GM18511 (cell line): Measurements from ENCODE around the gene DGKQ.
"Not testable (repeated sequence)": the region's sequence is repeated elsewhere in the genome, so short reads cannot be mapped to it uniquely, and the experiment has no call there.

Experiments
- ATAC-seq: cut with Tn5 transposase; IDR thresholded peaks from one replicate; pipeline ENCODE4 v1.9.1; 2021; ENCODE audit warnings: mild to moderate bottlenecking, moderate library complexity; ENCODE audit not compliant: unreplicated experiment

Gene DGKQ

GRCh38 chr4:982814-983213, 9.4 kb upstream of the DGKQ start:
- ATAC-seq: no peak

GRCh38 chr4:982291-982690, 8.9 kb upstream of the DGKQ start:
- no peak for ATAC-seq

DNA sequence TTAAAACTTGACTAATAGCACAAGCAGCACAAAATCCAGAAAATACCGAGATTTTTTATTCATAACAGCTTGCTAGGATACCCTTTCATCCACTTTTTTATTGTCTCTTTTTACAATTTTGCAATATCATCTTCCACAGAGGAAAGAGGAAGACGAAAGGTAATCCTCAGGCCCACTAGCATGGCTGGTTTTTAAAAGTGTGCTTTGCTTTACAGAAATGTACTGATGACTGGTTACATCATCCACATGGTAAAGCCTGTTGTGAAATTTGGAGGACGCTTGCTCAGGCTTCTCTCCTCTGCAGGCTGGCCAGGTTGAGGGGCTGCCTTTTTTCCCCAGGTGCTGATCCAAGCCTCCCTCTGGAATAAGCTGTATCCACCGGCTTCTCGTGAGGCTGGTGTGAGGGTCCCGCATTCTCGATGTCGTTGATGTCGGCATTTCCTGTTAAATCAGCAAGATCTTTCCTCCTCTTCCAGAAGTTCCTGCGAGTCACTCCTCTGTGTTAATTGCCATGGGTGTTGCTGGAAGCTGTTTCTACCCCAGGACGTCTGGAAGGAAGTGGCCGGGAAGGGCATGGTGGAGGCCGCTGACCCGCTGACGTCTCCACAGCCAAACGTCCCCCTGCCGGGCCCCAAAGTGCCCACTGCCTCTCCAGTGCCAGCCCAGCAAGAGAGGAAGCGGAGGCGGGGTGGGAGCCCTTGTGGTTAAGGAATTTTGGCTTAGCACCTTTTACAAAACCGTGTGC, 5.8 kb upstream of the DGKQ start:
- no peak for ATAC-seq

GRCh38 chr4:976016-976415, 2.6 kb upstream of the DGKQ start:
- not testable (repeated sequence) for ATAC-seq

GRCh38 chr4:974668-975067, 1.3 kb upstream of the DGKQ start:
- no peak for ATAC-seq

DNA sequence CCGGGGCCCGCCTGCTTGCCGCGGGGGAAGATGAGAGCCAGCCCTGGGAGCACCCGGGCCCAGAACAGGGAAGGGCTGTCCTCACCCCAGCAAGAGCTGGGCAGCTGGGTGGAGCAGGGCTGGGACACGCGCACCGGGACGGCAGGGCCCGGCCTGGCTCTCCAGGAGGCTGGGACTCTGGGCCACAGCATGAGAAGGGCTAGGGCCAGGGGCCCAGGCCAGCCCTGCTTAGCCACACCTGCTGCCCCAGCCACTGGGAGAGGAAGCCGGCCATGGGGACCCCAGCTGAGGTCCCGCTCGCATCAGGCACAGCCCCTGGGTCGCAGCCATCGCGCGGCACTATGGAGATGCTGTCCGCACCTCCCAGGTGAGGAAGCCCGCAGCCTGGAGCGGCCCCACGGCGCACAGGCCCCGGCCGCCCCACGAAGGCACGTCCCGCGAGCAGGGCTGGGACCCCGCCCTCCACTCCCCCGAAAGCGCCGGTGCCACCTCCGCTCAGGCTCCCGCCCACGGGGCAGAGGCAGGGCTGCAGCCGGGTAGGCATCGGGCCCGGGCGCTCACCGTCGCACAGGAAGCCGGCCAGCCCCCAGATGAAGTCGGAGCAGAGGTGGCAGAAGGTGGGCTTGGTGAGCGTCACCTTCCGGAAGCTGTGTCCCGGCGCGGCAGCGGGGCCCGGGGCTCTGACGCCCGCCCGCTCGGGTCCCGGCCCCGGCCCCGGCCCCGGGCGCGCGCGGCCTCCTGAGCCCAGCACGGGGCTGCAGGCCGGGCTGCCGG, 531 bp downstream of the DGKQ start:
- peak; percentile 59 for ATAC-seq

- ATAC-seq: no peak
These were observed 1.5 kb downstream of the DGKQ start for GRCh38 chr4:971666-972500.

DNA sequence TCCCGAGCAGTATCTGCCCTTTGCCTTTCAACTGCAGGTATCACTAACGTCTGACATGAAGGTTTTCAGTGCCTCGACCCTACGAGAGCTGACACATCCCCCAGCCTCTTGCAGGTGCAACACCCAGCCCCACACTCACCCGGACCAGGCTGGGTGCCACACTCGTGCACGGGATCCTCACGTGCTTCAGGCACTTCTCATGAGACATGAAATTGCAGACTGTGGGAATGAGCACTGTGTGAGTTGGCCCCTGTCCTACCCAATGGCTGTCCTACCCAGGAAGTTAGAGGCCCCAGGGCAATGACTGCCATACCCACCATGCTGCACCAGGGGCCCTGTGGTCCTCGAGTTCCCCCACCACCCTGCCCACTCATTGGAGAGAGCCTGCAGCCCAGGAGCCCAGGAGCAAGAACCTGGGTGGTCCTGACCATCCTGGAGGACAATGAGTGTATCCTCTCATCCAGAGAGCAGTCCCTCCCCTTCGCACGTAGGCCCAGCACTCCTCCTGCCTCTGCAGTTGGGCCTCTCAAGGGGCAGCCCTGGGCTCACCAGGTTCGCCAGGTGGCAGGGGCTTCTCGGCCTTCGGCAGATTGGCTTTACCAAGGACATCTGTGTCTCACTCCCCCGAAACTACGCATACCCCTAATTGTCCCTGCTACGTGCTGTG, 2.4 kb downstream of the DGKQ start:
- no peak for ATAC-seq

DNA sequence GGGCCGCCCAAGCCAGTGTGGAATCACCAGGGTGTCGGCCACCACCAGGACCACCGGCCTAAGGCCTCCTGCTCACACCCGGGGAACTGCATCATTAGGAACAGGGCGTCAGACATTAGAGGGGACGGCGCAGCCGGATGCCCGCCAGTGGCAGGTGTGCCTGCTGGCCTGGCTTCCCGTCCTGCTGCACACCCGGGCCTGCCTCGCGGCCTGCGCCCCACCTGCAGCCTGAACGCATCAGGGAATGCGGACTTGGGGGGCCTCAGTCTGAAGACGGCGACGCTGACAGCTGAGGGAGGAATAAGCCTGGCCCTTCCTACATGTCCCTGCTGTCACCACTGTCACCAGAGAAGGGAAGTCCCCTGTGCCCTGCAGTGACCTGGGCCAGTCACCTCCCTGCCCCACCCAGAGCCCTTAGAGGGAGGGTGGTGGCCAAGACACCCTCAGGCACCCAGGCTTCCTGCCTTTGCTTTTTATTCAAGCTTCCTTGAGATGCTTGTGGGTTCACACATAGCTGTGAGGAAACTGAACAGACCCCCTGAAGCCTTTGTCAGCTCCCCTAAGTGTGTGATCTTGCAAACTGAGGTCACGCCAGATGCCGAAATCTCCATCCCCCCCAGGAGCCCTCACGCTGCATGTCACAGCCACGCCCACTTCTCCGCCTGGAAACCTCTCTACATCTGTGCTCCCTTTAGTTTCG, 3.2 kb downstream of the DGKQ start:
- ATAC-seq: no peak

DNA sequence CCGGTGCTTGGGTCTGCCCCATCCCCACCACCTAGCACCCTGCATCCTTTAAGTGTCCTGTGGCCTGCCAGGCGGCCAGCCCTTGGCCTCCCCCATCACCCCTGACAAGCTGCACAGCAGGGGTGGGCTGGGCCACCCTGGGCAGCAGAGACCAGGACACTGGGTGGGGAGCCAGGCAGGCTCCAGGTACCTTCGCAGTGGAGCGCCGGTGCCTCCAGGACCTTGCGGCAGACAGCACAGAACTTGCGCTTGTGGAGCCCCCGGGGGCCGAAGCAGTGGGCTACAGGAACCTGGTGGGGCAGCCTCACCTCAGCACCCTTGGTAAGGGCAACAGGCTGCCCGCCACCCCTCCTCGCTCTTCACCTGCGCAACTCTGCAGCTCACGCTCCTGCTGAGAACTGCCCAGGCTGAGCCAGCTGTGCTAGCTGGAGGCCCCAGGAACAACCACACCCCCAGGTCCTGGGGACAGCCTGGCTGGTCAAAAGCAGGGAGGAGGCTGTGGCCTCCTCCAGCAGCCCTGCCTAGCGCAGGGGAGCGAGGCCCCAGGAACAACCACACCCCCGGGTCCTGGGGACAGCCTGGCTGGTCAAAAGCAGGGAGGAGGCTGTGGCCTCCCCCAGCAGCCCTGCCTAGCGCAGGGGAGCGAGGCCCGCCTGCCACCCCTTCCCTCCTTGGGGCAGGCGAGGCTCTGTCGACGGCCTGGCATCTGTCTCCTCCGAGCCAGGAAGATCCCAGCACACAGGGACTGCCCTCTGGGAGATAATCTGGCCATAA, 4.6 kb downstream of the DGKQ start:
- ATAC-seq: no peak

- no peak for ATAC-seq
These were observed 5.1 kb downstream of the DGKQ start for GRCh38 chr4:968221-968620.

- ATAC-seq: no peak
These were observed 6.0 kb downstream of the DGKQ start for GRCh38 chr4:967113-968104.

GRCh38 chr4:966266-967112, 6.9 kb downstream of the DGKQ start:
- ATAC-seq: no peak

- no peak for ATAC-seq
These were observed 7.6 kb downstream of the DGKQ start for GRCh38 chr4:965766-966134.

DNA sequence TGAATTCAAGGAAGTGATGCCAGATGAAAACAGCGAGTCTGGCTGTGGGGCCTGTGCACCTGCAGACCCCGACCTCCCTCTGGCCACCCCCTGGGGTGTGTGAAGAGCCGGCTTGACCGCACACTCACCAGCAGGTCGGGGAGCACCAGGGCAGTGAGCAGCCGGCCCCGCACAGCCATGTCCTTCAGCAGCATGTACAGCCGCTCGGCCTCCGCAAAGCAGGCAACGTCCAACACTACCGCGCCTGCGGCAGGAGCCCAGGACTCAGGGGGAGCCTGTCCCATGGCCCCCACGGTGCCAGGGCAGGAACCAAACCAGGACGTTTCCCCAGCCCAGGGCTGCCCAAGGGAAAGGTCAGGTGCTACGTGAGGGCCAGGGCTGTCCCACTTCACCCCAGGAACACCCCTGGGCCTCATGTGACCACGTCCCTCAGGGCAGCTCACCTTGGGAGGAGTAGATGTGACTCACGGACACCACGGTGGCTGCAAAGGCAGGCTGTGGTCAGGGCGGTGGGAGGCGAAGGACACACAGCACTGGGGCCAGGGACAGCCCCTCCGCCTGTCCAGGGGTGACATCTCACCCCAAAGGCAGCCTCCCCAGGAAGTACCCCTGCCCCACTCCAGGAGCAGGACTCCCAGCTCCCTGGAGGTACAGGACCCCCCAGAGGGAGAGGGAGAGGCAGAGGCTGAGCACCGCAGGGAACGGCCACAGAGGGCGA, 8.2 kb downstream of the DGKQ start:
- ATAC-seq: no peak

GRCh38 chr4:964346-965025, 8.9 kb downstream of the DGKQ start:
- no peak for ATAC-seq
